Epidermal melanocyte (primary cell): Measurements from ENCODE around the gene TRABD.
A peak's percentile ranks its signal among the peaks of the same experiment; 100 is the strongest.

ENCODE experiments used
- DNase-seq: peaks from one replicate; pipeline ENCODE4 v3.0.0; 2011; ENCODE audit warnings: low spot score; ENCODE audit not compliant: insufficient read length

TRABD gene

DNA sequence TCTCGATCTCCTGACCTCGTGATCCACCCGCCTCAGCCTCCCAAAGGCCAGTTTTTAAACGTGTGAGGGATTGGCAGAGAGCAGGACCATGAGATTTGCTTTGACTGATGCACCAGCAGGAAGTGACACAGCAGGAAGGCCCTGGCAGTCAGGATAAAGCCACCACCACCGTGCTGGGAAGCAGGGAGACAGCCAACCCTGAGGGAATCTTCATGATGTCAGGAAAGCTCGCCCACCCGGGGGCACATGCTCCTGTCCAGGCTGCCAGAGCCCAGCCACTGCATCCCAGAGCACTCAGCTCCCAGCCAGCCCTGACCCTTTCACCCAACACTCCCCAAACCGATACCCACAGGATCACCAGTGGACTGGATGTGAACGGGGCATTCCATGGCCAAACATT lies 53.0 kb downstream of the TRABD start:
- DNase-seq: no peak

DNA sequence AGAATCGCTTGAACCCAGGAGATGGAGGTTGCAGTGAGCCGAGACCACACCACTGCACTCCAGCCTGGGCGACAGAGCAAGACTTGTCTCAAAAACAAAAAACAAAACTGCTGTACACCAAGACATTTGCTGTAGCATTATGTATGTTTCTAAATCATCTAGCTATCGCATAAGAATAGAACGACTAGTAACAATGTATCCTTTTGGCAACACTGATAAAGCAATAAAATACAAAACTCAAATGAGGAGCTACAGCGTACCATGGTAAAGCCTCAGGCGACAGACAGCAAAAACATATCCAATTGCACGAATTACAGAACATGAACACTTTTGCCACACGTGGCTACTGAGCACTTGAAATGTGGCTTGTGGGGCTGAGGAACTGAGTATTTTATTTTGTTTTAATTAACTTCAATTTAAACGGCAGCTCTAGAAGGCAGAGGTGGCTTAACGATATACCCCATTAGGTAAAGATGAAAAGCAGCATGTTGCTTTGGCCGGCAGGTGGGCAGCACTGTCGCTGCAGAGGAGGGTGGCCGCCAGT lies 56.8 kb downstream of the TRABD start:
- DNase-seq: no peak

DNA sequence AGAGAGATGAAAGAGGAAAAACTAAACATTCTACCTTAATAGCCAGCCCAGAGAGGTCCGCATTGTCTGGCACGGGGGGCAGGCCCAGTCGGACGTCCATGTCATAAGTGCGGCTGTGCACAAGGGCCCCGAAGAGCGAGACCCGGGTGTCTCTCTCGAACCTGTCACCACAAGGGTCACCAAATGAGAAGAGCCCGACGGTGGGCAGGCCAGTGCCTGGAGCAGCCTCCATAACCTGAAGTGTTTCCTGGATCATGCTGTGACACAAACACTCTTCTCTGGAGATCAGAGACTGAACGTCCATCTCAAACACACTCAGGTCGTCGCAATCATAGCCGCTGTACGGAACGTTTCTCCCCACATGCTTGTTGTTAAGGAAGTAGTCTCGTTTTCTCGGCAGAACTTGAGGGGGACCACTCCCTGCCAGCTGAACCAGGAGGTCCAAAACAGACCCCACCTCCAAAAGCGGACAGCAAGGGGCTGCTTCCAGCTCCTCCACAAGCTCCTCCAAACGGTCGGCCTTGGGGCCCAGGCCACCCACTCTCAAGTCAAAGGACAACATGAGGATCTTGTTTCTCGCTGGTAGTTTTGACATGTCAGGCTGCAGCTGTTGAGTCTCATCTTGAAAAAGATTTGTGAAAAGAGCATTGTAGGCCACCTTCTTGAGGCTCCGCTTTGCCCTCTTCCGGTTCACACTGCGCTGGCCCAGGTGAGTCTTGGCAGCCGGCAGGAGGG lies 58.1 kb downstream of the TRABD start:
- DNase-seq: no peak

DNA sequence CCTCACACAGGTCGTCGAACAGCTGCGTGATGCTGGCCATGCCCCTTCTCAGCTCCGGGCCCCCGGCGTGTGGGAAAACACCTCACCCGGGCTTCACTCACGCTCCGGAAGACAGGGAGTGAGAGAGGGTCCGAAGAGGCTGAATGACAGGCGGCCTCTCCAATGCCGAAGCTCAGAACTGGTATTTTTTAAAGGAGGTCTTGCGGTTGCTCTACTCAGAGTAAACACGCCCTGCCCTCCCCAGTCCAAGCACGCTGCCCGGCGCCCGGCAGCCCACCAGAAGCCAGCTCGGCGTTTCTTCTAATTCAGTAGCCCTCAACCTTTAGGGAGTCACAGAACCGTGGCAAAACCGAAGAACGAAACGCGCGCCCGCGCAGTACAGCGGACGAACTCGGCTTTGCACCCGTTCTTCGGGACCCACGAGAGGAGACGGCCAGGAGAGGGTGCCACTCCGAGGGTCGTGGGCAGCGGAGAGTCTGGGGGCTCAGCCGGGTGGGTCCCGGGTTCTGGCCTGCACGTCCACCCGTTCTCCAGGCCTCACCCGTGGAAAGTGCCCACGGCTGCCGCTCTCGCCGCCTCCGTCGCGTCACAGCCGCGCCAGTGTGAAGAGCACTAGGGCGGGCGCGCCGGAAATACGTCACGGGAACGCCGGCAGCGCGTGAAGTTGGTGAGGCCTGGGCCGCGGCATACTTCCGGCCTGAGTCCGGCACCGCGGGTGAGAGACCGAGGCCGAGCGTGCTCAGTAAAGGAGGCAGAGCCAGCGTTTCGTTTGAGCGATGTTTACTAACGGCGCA lies 58.9 kb downstream of the TRABD start, which contains the start of gene TUBGCP6:
TSS of gene TUBGCP6 (minus strand) at position 604 of the 794 bp plus-strand sequence. CDS start at position 40, 564 bp downstream.
- DNase-seq: peak; percentile 96

DNA sequence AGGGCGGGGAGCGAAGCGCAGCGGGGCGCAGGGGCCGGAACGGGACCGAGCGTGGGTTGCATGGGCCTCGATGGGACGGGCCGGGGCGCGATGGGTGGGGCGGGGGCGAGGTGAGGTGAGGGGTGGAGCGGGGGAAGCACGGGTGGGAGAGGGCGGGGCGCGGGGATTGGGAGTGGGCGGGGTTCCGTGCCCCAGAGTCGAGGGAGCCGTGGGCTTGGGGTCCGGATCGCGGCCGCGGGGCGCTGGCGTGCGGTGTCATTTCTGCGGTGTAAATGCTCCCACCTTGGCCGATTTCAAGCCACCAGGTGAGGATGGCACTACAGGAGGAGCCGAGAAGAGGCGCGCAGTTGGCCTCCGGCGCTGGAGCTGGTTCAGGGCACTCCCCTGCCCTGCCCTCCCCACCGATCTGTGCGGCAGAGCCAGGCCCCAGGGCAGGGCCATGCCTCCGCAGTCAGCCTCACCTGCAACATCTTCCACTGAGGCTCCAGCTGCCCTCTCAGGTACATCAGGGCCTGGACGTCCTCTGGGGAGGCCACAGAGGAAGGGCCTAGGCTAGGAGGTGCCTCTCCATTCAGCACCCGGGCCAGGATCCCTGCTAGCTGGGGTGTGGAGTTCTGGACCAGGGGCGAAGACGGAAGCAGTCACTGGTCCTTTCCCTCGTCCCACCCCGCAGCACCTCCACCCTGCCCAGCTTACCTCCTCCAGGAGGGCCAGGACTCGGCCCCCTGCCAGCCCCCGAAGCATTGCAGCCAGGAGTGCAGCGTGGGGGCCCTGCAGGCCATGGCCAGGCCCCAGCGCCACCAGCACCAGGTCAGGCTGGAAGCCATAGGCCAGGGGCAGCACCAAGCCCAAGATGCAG lies 59.7 kb downstream of the TRABD start:
- no peak for DNase-seq

DNA sequence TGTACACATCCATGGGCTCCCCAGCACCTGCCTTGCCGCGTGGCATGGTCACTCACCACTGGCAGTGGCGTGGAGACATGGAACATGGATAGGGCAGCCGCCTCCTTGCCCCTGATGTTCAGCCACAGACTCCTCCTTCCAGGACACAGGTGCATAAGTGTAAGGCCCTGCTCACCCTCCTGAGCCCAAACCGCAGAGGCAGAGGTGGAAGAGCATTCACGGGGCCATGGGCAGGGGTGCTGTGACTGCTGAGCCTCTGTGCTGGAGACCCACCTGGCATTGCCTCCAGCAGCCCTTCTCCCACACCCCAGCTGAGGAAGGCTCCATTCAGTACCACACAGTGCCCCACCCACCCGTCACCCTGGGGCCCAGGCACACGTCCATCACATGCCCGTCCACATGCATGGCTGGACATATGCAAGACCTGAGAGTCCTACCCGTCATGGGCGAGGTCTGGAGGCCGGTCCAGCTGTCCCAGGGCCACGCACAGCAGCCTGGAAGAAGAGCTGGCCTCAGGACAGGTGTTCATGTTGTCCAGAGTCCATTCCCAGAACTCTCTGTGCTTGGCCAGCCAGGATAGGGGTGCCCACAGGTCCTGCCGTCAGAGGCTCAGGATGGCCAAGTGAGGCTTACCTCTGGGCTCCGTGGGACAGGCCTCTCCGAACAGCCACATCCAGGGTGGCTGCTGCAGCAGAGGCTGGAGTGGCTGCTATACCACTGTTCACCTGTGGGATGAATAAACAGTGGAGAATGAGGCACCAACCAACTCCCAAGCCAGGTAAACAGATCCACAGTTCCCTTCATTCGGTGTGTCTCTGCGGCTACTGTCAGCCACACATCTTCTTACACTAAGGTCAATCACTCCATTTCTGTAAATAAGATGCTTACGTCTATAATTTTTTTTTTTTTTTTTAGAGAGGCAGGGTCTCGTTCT lies 60.8 kb downstream of the TRABD start:
- DNase-seq: no peak

DNA sequence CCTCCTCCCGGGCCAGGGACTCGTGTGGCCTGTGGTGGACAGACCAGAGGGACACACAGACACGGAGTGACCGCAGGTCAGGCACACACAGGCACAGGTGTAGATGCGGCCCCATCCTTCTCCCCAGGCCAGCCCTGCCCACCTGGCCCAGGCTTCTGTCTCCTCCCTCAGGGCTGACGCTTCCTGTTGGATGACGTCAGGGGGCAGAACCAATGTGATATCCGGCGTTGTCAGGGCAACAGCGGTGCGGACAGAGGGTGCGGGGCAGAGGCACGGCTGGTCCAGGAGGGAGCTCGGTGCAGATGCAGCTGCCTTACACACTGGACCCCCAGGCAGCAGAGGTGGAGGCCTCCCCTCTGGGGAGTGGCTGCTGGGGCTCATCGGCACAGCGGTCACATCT lies 62.0 kb downstream of the TRABD start:
- no peak for DNase-seq

DNA sequence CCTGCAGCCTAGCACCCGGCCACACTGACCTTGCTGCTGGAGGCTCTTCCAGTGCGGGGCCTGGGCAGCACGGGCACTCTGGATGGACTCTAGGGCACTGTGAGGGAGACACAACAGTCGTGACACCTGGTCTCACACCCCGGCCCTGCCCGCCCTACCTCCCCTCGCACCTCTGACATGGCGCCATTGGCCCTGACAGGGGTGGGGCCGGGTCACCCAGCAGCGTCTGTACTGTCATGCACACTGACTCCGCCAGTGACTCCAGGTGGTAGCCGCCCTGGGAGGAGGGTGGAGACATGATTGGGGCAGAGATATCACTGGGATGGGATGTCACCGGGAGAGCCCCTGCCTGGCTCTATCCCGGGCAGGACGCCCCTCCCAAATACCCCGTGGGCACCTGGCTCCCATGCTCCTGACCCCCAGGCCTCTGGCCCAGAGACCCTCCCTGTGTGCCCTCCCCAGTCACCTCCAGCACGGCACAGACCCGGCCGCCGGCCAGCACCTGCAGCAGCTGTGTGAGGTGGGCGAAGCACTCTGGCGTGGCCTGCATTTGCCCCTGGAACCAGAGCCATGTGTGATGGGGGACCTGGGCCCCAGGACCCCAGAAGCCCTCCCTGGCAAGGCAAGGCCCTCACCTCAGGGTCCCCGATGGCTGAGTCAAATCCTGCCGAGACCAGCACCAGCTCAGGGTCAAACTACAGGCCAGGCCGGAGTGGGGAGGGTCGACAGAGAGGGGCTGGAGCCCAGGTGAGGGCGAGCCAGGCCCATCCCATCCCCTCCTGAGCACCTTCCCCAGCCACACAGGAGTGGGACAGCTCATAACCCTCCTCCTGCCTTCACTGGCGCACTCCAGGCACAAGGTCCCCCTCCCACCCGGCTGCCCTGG lies 62.7 kb downstream of the TRABD start:
- no peak for DNase-seq
